Stimulated activated CD8-positive, alpha-beta memory T cell treated with anti-CD3 and anti-CD28 coated beads, Interleukin-4, amount 100 ng/mL, for 48 hours (primary cell): Measurements from ENCODE around the gene AGTRAP.

ENCODE experiments used
- DNase-seq: peaks from one replicate; pipeline ENCODE4 v3.0.0-alpha.2; 2020

The AGTRAP gene

DNA sequence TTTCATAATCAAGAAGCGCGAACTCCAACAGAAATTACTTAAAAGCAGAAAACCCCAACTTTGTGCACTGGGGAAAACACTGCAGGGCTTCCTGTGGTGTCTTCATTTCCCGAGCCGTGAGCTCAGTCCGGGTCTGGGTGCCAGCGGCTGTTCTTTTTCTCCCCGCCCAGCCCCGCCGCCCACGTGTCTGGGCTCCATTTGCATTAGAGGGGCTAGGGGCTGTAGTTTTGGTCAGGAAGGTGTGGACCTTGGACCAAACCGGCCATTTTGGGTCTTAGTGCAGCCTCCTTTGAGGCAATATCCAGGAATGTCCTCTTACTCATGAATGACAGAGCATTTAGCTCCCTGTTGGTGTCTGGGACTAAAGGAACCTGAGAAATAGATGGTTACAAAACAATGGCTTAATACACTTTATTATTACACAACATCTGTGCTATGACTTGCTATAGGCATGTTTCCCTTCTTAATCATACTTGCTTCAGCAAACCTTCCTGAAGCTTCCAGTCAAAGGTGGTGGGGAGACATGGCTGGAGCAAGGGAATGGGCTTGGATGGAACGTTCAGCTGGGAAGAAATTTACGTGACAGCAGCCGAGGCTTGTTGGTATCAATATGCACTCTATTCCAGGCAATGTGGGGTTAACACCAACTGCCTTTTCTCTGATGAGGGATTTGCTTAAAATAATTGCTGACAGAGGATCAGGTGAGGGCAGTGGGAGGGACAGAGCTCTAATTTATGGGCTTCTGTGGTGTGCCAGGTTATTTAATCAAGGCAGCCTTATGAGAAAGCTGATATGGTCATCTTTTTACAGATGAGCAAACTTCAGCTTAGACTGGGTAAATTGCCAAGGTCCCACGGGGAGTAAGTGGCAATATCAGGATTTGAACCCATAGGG, 1.1 kb downstream of the AGTRAP start:
- DNase-seq: peak; percentile 61

- no peak for DNase-seq
Measured at GRCh38 chr1:11738096-11738495, 2.2 kb downstream of the AGTRAP start.

DNA sequence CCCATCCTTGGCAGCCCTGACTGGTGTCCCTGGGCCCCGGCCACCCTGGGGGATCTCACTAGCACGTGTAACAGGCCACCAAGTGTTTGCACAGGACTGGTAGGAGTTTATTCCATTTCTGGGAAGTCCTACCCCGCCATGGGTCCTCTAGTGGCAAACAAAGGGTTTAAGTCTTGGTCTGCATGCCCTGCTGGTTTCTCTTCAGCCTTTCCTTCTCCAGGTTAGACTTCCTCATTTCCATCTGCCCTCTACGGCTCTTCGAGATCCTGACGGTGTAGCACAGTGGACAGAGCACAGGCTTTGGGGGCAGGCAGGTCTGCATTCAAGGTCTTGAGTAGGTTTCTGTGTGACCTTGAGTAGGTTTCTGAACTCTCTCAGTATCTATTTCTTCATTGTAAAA, 2.8 kb downstream of the AGTRAP start:
- no peak for DNase-seq

DNA sequence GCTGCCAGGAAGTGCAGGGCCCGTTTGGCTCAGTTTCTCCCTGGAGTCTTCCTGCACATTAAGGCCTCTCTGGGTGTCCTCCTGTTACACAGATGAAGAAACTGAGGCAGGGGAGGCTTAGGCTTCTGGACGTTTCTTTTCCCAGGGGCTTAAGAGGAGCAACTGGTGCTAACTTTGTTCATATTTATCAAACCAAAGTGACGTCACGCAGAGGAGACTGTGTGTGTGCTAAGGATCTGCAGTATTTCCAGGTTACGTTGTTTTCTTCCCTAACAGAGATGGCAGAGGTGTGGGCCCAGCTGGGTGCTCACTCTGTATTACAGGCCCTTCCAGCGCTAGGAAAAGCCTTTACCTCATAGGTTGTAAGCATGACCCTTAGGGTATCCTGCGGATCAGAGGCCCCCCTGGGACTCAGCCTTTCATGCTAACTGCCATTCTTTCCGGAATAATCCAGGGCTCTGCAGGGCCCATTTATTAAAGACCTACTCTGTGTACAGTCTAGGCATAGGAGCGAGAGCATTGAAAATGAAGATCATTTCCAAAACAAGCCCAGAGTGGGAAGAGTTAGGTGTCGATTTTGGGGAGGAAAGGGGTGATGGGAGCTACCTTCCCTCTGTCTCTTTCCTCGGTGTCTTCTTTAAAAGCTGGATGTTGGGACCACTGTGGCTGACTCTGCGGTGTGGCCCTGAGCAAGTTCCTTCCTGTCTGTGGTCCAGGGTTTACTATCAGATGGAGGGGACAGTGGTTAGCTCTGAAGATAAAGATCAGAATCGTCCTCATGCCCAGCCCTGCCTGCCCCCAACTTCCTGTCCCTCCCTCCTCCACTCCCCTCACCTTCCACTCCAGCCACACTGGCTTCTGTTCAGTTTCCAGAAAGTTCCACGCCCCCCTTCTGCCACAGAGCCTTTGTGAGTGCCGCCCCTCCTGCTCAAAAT, 4.6 kb downstream of the AGTRAP start:
- peak; percentile 40 for DNase-seq

- DNase-seq: no peak
Measured at GRCh38 chr1:11741482-11741881, 5.5 kb downstream of the AGTRAP start.

DNA sequence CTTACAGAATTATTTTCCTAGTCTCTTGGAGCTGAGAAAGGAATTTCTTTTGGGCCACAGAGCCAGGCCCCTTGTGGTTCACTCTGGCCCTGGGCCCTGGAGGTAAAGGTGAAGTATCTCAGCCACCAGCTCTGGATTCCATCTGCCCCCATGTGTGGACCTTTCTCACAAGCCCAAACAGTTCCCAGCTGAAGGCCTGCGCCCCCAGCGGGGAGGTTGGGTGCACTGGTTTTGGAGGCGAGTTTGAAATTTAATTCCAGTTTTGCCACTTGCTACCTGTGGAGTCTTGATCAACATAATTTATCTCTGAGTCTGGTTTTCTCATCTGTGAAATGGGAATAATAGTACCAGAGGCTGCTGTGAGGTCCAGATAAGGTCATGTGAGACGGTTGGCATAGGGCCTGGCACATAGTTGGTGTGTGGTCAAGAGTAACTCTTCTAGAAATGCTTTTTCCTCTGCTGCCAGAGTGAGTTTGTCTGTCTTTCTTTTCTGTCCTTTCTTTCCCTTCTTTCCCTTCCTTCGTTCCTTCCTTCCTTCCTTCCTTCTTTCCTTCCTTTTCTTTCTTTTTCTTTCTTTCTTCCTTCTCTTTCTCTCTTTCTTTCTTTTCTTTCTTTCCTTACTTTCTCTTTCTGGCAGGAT, 6.1 kb downstream of the AGTRAP start:
- DNase-seq: no peak

DNA sequence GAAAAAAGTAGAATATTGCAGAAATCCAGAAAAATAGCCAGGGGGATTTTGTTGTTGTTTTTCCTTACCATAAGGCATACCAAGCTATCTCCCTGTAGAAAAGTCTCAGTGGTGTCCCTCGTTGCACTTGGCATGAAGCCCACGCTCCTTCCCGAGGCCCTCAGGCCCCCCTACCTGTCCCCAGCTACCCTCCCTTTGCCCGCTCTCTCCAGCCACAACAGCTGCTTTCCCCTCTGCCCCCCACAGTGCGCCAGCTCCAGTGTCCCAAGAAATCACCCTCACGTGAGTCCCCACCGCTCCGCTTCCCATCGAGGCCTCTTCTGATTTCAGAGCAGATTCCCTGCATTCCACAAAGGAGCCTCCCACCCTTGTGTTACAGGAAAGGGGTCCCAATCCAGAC, 8.4 kb downstream of the AGTRAP start:
- DNase-seq: no peak

DNA sequence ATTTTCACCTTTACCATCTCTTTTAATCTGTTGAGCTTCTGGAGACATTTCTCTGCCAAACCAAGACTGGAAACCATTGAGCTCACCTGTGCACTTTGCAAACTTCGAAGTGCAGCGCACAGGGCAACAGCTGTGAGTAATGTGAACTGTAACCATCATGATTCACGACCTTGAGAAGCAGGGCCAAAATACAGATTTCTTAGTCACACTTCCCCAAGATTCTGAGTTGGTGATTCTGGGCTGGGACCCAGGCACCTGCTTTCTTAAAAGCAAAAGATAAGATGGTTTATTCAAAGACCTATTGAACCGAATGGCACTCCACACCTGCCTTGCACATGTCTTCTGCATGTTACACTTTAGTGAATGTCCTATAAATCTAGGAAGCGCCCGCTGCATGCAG, 10.2 kb downstream of the AGTRAP start:
- DNase-seq: no peak

DNA sequence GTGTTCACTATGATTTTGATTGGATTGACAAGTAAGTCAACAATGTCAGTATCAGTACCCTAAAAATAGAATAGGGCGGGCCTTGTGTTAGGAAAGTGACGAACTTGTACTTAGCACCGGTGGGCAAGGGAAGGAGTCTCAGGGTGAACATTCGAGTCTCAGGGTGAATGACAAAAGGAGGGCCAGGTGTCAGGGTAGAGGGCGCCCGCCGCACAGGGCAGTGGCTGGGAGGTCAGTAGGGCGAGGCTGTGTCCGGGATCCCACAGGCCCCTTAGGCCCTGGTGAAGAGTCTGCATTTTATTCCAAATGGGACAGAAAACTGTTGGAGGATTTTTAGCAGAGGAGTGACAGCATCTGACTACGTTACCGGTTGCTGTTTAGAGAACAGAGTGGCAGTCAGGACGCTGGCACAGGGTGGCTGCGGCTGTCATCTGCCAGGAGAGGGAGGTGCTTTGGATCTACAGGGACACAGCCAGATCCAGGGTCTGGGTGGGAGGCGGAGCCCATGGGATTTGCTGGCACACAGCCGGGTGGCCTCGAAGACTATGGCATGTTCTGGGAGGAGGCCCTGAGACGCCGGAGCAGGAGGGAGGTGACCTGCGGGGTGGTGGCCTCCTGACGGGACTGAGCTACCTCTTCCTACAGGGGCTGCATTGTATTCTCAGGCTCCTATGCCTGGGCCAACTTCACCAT, 11.0 kb downstream of the AGTRAP start:
- DNase-seq: no peak

DNA sequence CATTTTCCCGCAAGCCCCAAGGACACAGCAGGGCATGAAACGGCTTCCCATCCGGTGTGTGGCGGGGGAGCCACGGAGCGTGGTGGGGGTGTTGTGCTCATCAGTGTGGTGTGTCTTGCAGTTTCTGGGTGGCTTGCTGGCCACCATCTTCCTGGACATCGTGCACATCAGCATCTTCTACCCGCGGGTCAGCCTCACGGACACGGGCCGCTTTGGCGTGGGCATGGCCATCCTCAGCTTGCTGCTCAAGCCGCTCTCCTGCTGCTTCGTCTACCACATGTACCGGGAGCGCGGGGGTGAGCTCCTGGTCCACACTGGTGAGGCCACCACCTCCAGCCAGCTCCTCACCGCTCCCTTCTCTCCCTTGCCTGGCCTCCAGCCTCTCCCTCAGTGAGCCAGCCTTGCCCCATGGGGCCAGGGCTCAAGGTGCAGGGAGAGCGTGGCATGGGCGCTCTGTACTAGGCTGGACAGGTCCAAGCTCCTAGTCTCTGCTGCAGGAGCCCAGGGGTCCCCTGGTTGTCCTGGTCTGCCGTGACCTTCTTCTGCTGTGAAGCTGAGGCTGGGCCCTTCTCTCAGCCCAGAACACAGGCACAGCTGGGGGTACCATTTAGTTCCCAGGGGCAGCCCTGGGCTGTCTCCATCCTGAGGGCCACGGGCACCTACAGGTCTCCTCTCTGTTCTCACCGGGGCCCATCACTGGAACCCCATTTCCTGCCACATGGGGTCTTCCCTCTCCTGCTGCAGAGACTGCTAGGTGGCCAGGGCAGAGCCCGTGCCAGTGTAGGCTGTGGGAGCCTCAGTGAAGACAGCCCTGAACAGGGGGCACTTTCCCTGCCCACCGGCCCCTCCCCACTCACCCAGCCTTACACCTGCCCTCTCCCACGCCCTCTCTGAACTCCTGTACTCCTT, 12.6 kb downstream of the AGTRAP start:
- DNase-seq: no peak

- DNase-seq: peak; percentile 66
Measured at GRCh38 chr1:11749203-11749689, 13.3 kb downstream of the AGTRAP start.

DNA sequence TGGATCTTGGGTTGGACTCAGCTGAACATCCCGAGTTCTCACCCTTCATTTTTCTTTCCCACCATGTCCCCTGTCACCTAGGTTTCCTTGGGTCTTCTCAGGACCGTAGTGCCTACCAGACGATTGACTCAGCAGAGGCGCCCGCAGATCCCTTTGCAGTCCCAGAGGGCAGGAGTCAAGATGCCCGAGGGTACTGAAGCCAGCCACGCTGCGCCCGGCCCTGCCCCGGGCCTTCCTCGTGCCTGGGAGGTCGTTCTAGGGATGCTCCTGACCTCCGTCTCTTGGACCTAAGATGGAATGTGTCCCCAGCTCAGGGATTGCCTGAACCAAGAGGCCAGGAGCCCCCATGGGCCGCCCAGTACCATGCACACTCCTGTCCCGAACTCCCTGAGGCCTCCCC, 14.1 kb downstream of the AGTRAP start:
- no peak for DNase-seq

- DNase-seq: no peak
Measured at GRCh38 chr1:11751087-11751486, 15.2 kb downstream of the AGTRAP start.

- DNase-seq: no peak
Measured at GRCh38 chr1:11752359-11753088, 16.6 kb downstream of the AGTRAP start.

DNA sequence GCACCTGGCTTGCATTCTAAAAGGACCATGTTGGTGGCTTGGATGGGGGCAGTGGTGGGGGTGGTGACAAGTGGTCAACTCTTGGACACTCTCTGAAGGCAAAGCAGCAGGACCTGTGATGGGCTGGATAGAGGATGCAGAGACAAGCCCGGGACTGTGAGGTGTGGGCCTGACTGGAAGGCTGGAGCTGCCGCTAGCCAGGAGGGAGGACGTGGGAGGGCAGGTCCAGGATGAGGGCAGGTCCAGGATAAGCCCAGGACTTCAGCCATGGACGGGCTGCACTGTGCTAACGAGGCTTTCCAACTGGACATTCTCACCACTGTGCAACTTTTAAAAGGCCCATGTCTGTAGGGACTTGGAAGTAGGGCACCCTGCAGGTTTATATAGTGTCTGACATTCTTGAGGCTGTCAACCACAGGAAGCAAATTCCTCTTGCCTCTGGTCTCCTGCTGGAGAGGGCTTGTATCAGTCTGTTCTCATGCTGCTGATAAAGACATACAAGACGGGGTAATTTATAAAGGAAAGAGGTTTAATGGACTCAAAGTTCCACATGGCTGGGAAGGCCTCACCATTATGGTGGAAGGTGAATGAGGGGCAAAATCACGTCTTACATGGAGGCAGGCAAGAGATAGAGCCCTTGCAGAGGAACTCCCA, 17.7 kb downstream of the AGTRAP start:
- DNase-seq: no peak

DNA sequence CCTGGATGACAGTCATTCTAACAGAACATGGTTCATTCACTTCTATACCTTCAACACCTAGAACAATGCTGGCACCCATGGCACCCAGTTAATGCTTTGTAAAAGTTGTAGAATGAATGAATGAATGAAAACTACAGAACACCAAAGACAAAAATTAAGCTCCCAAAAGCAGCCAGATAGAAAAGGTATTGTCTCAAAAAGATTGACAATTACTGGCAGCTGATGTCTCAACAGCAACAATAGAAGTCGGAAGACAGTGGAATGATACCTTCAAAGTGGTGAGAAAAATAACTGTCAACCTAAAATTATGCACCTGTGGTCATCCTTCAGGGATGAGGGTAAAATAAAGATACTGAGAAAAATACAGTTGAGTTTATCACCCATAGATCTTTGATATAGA, 21.1 kb downstream of the AGTRAP start:
- DNase-seq: no peak

- no peak for DNase-seq
Measured at GRCh38 chr1:11759791-11760190, 23.9 kb downstream of the AGTRAP start.

DNA sequence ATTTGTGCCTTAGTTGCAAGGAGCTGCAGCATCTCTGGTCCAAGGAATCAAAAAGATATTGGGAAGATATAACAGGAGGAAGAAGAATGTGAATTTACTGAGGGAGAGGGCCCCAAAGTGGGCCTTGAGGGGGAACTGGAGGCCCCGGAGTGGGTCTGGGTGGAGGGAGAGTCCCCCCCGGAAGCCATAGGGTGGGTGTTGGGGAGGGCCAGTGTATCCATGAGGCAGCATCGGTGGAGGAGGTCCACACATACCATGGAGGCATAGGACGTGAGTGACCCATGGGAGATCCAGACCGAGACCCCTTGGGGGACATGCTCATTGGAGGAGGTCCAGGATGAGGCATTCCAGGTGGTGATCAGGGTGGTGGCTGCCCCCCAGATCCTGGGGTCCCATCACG, 25.3 kb downstream of the AGTRAP start:
- DNase-seq: no peak

- DNase-seq: peak; percentile 52
Measured at GRCh38 chr1:11761988-11762406, 26.1 kb downstream of the AGTRAP start, which contains the start of gene C1orf167. TSS of gene C1orf167 (plus strand) at chr1:11762193. CDS start at chr1:11764401, 2,208 bp downstream.

GRCh38 chr1:11764115-11764514, 28.2 kb downstream of the AGTRAP start:
- DNase-seq: no peak
